DMS114 treated with DMSO at 0.1 percent for 48 hours (cell line): ENCODE results near the gene COQ10B.
"Not testable (repeated sequence)": the region's sequence is repeated elsewhere in the genome, so short reads cannot be mapped to it uniquely, and the experiment has no call there.

Experiments
- DNase-seq: peaks from one replicate; lab custom pipeline; 2025; ENCODE audit not compliant: unreplicated experiment; lab: John Stamatoyannopoulos, UW

The COQ10B gene

DNA sequence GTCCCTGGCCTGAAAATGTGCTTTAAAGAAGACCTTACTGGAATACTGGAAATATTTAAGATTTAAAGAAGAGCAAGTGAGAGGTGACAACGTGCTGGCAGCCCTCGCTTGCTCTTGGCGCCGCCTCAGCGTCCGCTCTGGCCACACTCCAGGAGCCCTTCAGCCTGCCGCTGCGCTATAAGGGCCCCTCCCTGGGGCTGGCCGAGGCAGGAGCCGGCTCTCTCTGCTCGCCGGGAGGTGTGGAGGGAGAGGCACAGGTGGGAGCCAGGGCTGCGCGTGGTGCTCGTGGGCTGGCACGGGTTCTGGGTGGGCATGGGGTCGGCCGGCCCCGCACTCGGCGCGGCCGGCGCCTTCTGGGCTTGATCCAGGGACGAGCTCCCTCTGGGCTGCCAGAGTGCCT lies 2.9 kb upstream of the COQ10B start:
- DNase-seq: no peak

DNA sequence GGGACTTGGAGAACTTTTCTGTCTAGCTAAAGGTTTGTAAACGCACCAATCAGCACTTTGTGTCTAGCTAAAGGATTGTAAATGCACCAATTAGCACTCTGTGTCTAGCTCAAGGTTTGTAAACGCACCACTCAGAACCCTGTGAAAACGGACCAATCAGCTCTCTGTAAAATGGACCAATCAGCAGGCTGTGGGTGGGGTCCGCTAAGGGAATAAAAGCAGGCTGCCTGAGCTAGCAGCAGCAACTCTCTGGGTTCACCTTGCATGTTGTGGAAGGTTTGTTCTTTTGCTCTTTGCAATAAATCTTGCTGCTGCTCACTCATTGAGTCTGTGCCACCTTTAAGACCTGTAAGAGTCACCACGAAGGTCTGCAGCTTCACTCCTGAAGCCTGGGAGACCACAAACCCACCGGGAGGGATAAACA lies 2.4 kb upstream of the COQ10B start:
- not testable (repeated sequence) for DNase-seq

- DNase-seq: peak; percentile 68
These were observed 614 bp upstream of the COQ10B start for GRCh38 chr2:197452754-197453122.

- DNase-seq: peak; percentile 40
These were observed 604 bp downstream of the COQ10B start for GRCh38 chr2:197453914-197454398.

DNA sequence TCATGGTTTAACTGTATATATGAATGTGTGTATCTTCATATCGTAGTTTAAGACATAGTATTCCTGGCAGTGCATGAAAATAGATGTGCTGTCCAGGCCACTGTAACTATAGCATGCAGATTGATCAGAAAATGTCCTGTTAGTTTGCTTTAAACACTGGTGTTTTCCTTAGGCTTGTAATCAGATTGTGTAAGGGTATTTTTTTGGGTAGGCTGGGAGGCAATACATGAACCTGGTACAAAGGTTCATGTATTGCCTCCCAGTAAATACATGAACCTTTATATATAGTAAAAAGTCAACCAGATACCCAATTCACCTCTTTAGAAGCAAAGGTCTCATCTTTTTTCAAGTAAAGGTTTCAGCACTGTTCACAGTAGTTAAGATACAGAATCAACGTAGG lies 1.6 kb downstream of the COQ10B start:
- DNase-seq: no peak

GRCh38 chr2:197455428-197455827 lies 2.1 kb downstream of the COQ10B start:
- DNase-seq: no peak

DNA sequence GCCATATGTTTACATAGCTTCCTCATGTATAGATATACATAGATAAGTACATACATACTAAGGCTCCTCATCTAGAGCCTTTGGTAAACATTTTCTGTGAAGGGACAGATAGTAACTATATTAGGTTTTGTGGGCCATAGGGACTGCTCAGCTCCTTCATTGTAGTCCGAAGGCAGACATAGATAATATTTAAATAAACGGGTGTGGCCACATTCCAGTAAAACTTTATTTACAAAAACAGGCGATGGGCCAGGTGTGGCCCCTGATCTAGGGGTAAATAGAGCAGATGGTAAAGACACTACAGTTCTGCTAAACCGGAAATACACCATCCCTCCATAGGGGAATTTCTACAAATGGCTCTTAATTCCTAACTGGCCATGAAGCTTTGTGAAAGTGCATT lies 7.3 kb downstream of the COQ10B start:
- no peak for DNase-seq

GRCh38 chr2:197461057-197461456 lies 7.7 kb downstream of the COQ10B start:
- no peak for DNase-seq

GRCh38 chr2:197464175-197464574 lies 10.8 kb downstream of the COQ10B start:
- no peak for DNase-seq

DNA sequence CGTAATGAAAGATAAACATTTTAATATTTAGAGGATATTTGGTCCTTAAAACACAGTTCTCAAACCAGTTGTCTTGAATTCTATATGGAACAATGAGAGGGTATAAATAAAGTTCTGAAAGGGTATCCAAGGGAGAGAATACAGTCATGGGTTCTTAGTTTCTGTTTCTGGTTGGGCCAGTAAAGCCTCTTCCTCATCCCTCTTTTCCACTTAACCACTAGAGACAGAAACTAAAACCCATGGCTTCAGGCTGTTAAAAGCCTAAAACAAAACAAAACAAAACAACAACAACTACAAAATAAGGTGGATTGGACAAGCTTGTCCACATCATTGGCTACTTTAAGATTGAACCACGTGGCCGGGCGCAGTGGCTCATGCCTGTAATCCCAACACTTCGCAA lies 18.8 kb downstream of the COQ10B start:
- no peak for DNase-seq

GRCh38 chr2:197477797-197478196 lies 24.4 kb downstream of the COQ10B start:
- DNase-seq: no peak

DNA sequence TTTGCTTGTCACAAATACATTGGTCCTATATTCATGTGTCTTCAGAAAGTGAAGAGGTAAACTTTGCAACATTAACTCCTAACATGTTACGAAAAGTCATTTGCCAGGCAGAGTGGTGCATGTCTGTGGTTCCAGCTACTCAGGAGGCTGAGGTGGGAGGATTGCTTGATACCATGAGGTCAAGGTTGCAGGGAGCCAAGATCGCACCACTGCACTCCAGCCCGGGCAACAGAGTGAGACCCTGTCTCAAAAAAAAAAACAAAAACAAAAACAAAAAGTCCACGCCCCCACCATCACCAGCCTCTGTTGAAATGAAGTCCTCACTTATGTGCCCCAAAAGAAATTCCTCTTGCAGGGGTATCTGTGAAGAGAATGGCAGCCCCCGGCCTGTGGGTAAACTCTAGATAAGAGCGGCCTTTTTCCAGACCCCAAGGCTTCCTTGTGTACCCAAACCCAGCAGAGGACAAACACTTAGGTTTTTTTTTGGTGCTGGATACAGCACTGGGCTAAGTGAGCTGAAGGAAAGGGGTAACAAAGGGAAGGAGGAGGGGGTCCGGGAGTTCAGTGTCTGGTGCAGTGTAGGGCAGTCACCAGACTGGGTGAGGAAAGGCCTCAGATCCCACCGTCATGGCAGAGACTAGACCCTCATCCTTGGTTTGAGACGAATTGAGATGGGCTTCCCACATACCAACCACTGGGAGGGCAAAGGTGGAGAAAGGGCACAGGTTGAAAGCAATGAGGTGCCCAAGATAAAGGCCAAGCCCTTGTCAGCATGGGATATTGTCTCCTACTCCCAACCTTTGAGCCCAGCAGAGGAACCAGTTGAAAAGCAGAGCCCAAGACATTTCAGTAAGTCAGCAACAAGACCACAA lies 27.0 kb downstream of the COQ10B start:
- no peak for DNase-seq

- DNase-seq: not testable (repeated sequence)
These were observed 30.9 kb downstream of the COQ10B start for GRCh38 chr2:197484248-197484647.

DNA sequence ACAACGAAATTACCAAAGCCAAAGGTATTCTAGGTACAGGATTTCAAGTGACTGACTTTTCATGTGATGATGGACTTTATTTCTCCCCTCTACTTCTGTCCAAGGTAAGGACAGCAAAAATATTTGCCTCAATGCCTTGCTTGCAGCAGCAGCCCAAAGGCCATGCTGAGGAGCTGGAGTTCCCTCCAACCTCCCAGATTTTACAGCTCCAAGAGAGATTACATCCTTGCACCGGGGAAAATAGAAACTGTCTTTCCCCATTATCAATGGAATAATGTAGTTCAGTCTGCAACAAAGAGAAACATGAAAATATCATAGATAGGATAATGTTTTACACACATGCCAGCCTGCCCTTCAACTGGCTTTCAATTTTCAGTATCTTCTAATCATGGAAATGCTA lies 32.8 kb downstream of the COQ10B start:
- no peak for DNase-seq

DNA sequence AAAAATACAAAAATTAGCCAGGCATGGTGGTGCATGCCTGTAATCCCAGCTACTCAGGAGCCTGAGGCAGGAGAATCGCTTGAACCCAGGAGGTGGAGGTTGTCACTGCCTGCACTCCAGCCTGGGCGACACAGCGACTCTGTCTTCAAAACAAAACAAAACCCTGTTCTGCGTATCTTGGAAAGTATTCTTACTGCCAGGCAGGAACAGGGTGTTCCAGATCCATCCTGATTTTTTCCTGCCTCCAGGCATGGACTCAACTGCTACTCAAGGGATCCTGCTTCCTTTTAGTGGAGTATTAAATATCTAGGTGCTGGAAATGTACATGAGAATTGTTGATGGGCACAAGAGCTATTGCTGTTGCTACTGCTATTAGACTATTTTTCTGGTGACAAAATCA lies 34.0 kb downstream of the COQ10B start:
- no peak for DNase-seq

GRCh38 chr2:197495433-197496134 lies 42.2 kb downstream of the COQ10B start:
- no peak for DNase-seq

DNA sequence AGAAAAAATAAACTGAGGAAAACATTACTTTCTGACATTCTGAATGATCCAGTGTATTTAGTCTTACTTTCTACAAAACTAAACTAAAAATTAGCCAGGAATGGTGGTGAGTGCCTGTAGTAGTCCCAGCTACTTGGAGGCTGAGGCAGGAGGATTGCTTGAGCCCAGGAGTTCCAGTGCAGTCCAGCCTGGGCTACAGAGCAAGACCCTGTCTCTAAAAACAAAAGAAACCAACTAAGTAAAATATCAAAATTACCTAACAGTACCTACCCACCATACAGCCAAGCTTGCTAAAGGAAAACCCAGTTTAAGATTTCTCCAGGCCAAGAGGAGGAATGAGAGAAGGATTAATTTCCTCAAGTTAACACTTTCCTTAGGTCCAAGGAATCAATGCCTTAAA lies 43.3 kb downstream of the COQ10B start:
- DNase-seq: no peak

GRCh38 chr2:197497326-197497725 lies 44.0 kb downstream of the COQ10B start:
- no peak for DNase-seq

DNA sequence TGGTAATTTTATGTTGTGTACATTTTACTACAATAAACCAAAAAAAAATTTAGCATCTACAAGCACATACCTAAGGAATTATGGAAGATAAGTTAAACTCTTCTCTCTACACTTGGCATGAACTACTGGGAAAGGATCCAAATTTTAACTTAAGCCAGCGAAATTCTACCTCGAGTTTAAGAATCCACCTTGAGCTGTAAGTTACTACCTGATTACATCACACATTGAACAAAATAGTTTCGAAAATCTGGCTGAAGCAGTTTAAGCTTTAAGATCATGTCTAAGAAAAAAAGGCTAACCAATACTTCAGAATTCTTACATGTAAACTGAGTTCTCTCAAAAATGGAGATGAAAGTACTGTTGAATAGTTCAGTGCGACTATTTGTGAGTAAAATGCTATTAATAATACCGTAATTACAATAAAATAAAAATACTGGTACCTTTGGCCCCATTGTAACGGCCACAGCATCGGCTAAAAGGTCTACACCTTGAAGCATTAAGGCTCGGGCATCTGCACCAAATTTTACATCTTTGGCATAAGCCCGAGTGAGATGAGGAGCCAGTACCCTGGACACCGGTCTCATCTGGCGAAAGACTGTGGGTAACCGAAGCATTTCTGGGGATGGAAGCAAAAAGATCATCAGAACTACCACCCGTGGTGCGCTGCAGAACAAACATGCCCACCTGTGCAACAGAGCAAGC lies 45.0 kb downstream of the COQ10B start:
- DNase-seq: no peak

GRCh38 chr2:197498937-197499593 lies 45.7 kb downstream of the COQ10B start:
- no peak for DNase-seq
